GM18517 (cell line): ENCODE results near the gene PHF21B.

ENCODE experiments used
- ATAC-seq: cut with Tn5 transposase; IDR thresholded peaks from one replicate; pipeline ENCODE4 v1.9.1; 2021; ENCODE audit warnings: mild to moderate bottlenecking, moderate library complexity; ENCODE audit not compliant: unreplicated experiment

PHF21B gene

DNA sequence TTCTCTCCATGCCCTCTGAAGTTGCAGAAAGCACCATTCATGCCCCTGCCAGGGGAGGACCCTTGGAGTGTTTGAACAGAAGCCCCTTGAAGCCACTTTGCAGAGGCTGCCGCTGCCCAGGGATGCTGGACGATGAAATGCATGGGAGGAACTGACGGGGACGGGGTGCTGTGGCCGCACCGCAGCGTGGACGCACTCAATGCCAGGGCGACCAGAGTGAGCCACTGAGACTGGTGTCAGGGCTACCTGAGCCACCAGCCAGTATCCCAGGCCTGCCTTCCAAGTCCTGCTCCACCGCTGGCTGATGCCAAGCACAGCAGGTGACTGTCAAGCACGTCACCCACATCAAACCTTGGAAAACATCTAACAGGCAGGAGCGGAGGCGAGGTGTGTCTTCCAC is 17.6 kb downstream of the PHF21B start:
- ATAC-seq, result no peak

- no peak for ATAC-seq
These were observed 18.6 kb downstream of the PHF21B start for GRCh38 chr22:44991218-44991617.

GRCh38 chr22:44990810-44991209 is 19.0 kb downstream of the PHF21B start:
- ATAC-seq, result no peak

- ATAC-seq, result no peak
These were observed 19.5 kb downstream of the PHF21B start for GRCh38 chr22:44990328-44990727.

- ATAC-seq, result no peak
These were observed 21.1 kb downstream of the PHF21B start for GRCh38 chr22:44988671-44989070.

DNA sequence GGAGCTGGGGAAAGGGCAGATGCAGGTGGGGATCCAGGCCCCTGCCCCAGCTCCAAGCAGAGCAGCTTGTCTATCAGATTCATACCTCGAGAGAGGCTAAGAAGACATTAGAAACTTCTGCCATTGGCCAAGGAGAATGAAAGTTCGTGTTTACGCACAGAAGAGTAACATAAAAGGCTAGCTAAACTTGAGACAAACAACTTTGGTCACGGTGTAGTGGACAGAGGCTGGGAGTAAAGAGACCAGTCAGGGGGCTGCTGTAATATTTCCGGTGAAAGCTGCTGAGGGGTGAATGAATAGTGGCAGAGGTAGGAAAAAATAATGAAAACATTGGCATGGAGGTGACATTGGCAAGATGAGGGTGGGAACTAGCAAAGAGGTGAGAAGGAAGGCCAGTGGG is 22.9 kb downstream of the PHF21B start:
- no peak for ATAC-seq

DNA sequence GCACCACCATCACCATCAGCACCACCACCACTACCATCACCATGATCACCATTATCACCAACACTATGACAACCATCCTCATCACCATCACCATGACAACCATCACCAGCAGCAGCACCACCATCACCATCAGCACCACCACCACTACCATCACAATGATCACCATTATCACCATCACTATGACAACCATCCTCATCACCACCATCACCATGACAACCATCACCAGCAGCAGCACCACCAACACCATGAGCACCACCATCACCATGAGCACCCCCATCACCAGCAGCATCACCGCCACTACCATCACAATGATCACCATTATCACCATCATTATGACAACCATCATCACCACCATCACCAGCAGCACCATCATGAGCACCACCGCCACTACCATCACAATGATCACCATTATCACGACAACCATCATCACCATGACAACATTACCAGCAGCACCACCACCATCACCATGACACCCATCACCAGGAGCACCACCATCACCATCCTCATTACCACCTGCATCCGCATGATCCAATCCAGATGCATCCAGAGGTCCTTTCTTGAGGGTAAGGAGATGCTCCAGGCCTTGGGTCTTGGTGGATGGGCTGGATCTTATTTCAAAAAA is 23.8 kb downstream of the PHF21B start:
- ATAC-seq, result no peak

- no peak for ATAC-seq
These were observed 25.8 kb downstream of the PHF21B start for GRCh38 chr22:44983878-44984482.

DNA sequence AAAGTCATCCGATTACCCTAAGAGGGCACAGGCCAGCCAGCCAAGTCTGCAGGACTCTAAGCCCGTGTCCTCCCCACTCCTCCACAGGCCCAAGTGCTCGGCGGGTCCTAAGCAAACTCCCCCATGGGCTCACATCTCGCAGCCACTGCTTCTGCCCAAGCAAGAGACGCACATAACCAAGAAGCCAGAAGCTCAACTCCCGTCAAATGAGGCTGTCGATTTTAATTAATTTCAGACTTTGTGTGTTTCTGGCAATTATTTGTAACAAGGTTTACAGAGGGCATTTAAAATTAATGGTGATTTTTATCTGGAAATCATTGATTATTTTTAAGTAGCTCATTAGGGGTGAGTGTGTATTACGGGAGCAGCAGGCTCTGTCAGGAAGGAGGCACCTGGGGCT is 27.4 kb downstream of the PHF21B start:
- ATAC-seq, result no peak

DNA sequence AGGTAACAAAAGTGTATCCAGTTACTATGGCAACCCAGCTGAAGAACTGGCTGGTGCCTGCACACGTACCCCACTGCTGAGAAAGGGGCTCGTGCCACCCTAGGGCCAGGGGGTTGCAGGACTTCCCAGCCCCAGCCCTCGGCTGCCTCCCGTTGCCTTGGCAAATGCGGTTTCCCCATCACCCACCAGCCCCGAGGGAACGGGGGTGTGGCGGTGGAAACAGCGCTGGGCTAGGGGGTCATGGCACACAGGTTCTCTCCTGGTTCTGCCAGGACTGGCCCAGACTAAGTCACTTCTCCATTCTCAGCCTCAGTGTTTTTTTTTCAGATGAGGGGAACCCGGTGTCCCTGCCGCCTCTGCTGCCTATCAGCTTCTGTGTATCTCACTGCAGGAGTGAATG is 27.9 kb downstream of the PHF21B start:
- ATAC-seq, result no peak

- ATAC-seq, result no peak
These were observed 30.7 kb downstream of the PHF21B start for GRCh38 chr22:44979154-44979553.

- no peak for ATAC-seq
These were observed 34.2 kb downstream of the PHF21B start for GRCh38 chr22:44975427-44976262.

GRCh38 chr22:44974454-44974853 is 35.4 kb downstream of the PHF21B start:
- ATAC-seq, result no peak

DNA sequence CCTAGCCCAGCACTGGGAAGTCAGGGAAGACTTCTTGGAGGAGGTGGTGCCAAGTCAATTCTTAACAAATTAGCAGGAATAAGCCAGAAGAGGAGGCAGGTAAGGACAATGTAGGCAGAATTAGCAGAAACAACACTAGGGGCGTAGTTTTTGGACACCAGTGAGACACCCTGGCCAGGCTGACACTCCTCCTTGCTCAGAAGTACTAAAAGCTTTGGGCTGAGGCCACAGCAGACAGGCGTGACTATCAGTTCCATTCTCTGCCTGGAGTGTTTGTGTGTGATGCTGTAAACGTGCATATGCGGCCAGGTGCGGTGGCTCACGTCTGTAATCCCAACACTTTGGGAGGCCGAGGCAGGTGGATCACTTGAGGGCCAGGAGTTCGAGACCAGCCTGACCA is 36.0 kb downstream of the PHF21B start:
- no peak for ATAC-seq

- no peak for ATAC-seq
These were observed 37.3 kb downstream of the PHF21B start for GRCh38 chr22:44972363-44973083.

- no peak for ATAC-seq
These were observed 38.0 kb downstream of the PHF21B start for GRCh38 chr22:44971651-44972362.

DNA sequence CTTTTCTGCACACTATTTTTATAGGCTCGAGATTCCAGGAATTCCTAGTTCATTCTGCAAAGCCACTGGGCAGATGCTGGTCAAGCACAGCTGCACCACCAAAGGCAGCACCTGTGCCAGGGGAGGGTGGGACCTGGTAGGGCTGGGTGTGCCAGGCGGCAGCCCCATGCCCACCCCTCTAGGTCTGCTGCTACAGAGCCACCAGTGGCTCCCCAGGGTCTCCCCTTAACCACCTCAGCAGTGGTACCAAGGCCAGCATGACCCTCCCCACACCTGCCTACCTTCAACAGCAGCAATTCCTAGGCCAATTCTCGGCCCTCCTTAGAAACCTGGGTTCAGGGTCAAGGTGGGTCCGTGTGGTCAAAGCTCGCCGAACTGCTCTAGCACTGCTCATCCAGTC is 39.5 kb downstream of the PHF21B start:
- ATAC-seq, result no peak

DNA sequence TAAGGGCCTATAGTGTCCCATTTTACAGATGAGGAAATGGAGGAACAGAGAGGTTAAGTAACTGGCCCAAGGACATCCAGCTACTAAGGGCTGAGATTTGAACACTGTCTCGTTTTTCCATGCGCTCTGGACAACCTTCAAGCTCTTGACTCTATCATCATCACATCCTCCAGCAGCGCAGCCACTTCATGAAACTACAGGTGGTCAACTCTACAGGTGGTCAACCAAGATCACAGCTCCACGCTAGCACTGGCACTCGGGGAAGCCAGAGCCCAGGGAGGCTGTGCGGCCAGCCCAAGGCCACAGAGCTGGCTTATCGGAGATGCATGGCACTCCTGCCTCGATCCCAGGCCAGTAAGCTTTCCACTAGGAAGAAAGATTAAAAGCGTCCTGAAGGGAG is 40.0 kb downstream of the PHF21B start:
- no peak for ATAC-seq

DNA sequence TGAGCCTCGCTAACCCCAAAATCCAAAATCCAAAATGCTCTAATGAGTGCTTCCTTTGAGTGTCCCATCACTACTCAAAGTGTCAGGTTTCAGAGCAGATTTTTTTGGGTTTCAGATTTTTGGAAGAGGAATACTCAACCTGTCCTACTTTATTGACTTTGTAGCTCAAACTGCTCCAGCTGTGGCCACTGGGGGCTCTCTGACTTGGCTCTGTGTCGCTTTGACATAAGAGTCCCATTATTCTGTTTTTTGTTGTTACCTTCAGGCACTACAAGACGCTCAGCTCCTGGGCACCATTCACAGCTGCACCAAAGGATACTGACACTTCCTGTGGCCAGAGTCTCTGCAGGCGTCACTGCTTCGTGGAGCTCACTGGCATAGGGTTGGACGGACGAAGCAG is 41.1 kb downstream of the PHF21B start:
- no peak for ATAC-seq

GRCh38 chr22:44965171-44965570 is 44.6 kb downstream of the PHF21B start:
- no peak for ATAC-seq

GRCh38 chr22:44964722-44965078 is 45.1 kb downstream of the PHF21B start:
- ATAC-seq, result no peak
